GM12873 (cell line): ENCODE data around the gene FAM222A.
A peak's percentile ranks its signal among the peaks of the same experiment; 100 is the strongest.

Experiments used
- CTCF ChIP-seq: IDR thresholded peaks from 2 replicates; pipeline ENCODE4 v1.5.1; 2012; ENCODE audit warnings: low read depth, mild to moderate bottlenecking, moderate library complexity, low read length, control low read depth; ENCODE audit not compliant: insufficient read depth; ENCODE audit errors: missing control alignments

FAM222A gene

DNA sequence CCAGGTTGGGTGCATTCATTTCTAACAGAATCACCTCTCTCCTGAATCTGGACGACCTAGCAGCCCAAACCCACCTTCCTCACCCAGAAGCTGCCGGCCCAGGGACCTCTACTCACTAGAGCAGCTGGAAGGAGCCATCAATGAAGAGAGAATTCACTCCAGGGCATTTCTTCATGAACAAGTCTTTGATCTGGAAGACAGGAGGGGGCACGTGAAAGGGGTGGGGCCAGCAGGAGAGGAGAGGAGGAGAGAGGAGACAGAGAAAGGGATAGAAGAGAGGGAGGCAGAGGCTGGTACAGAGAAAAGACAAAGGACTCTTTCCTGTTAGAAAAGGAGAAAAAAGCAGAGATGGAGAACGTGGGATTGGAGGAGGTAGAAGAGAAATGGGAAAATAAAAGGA lies 79.8 kb downstream of the FAM222A start:
- TF ChIP-seq CTCF = no peak

GRCh38 chr12:109793826-109794501 lies 80.3 kb downstream of the FAM222A start:
- no peak for TF ChIP-seq CTCF

DNA sequence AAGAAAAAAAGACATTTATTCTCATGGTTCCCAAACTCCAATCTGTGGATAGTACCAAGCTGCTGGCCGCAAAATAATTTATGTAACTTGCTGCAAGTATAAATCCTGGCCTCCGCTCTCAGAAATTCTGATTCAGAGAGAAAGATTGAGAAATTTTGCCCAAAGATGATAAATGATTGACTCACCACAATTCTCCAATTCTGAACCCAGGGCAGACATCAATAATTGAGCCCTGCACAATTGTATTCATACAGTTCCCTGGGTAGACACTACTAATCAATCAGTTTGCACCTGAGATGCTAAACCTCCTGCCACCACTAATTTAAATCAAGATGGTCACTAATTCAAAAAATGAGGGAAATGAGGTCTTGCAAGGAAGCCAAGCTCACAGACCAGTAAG lies 81.4 kb downstream of the FAM222A start:
- no peak for TF ChIP-seq CTCF

DNA sequence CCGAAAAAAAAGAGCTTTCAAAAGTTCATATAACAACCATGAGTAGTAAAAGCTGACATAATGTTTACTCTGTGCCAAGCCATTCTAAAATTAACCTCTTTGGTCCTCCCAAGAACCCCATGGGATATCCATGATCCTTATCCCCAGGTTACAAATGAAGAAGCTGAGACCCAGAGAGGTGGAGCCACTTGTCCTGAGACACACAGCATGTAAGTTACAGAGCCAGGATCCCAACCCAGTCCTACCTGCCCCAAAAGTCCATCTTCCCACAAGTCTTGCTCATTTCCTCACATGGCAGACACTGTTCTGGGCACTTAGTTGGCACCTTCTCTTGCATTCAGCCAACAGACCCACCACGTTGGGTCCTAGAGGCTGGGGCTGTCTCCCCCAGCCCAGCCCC lies 82.4 kb downstream of the FAM222A start:
- no peak for TF ChIP-seq CTCF

GRCh38 chr12:109797905-109798669 lies 84.5 kb downstream of the FAM222A start:
- peak; percentile 41 for TF ChIP-seq CTCF

DNA sequence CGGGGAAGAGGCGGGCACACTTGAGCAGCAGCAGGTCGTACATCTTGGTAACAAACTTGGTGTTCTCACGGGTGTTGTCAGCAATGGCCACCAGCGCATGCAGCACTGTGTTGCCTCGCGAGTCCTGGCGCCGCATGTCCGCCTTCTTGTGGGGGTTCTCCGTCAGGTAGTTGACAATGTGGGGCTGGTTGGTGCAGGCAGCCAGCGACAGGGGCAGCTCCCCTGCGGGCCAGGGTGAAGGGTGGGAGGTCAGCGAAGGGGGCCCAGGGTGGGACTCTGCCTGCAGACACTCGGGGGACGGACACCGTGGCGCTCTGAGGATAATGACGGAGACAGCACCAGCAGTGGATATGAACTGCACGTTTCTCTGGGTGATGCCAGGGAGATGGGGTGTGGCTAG lies 85.1 kb downstream of the FAM222A start:
- no peak for TF ChIP-seq CTCF

GRCh38 chr12:109800536-109800935 lies 86.9 kb downstream of the FAM222A start:
- TF ChIP-seq CTCF = no peak
